ES-I3 (cell line): ENCODE results near the gene TSC22D3.
A peak's percentile ranks its signal among the peaks of the same experiment; 100 is the strongest.
"Not testable (repeated sequence)": the region's sequence is repeated elsewhere in the genome, so short reads cannot be mapped to it uniquely, and the experiment has no call there.

ENCODE experiments used
- H3K36me3 ChIP-seq: 2 replicates; pipeline ENCODE4 v1.6.1; 2013; ENCODE audit warnings: mild to moderate bottlenecking, low read length, control low read depth, moderate library complexity; ENCODE audit not compliant: insufficient read depth
- H3K4me1 ChIP-seq: 2 replicates; pipeline ENCODE4 v1.6.1; 2013; ENCODE audit warnings: mild to moderate bottlenecking, control low read depth, low read length; ENCODE audit not compliant: insufficient read depth
- H3K9ac ChIP-seq: 2 replicates; pipeline ENCODE4 v1.6.1; 2013; ENCODE audit warnings: low read depth, mild to moderate bottlenecking, low read length, moderate library complexity
- H3K9me3 ChIP-seq: 2 replicates; pipeline ENCODE4 v1.6.1; 2013; ENCODE audit warnings: mild to moderate bottlenecking, low read length, moderate library complexity; ENCODE audit not compliant: control insufficient read depth, insufficient read depth

TSC22D3 gene

GRCh38 chrX:107775734-107776511 is at the start of gene TSC22D3:
Gene TSC22D3, minus strand, starts transcription at chrX:107775787. Its CDS starts 368 bp downstream, at chrX:107775419.
- peaks cover 17% of the 10 kb centered on the region for H3K4me1 ChIP-seq
- H3K9me3 ChIP-seq = no peaks in the 10 kb centered on the region
- no peaks in the 10 kb centered on the region for H3K36me3 ChIP-seq
- H3K9ac ChIP-seq = peak within 1 kb of the TSS; percentile 46

DNA sequence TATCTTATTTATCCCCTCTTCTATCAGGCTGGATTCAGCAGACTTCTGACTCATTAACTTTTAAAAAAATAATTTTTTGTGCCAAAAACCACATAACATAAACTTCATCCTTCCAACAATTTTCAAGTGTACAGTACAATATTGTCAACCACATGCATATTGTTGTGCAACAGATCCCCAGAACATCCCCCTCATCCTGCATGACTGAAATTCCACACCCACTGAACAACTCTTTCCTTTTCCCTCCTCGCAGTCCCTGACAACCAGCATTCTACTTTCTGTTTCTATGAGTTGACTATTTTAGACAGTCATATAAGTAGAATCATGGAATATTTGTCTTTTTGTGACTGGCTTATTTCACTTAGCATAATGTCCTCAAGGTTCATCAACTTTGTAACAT is 47.9 kb upstream of the TSC22D3 start:
- no peak overlapping the region for H3K9ac ChIP-seq
- no peaks in the 10 kb centered on the region for H3K4me1 ChIP-seq
- peaks cover 13% of the 10 kb centered on the region for H3K9me3 ChIP-seq
- no peaks in the 10 kb centered on the region for H3K36me3 ChIP-seq

DNA sequence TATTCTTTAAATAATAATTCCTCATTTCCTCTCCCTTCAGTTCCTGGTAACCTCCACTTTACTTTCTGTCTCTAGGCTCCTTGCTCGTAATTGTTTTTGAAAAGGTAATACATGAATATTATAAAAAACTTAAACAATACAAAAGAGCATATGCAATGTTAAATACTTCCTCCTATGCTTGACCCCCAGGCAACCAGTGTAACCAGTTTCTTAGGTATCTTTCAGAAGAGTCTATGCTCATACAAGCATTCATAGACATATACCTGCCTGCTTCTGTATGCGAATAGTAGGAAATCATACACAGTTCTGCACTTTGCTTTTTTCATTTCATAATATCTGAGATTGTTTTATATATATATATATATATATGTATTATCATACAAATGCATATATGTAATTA is 47.5 kb upstream of the TSC22D3 start:
- no peaks in the 10 kb centered on the region for H3K4me1 ChIP-seq
- no peaks in the 10 kb centered on the region for H3K36me3 ChIP-seq
- no peak overlapping the region for H3K9ac ChIP-seq
- H3K9me3 ChIP-seq = peaks cover 14% of the 10 kb centered on the region

DNA sequence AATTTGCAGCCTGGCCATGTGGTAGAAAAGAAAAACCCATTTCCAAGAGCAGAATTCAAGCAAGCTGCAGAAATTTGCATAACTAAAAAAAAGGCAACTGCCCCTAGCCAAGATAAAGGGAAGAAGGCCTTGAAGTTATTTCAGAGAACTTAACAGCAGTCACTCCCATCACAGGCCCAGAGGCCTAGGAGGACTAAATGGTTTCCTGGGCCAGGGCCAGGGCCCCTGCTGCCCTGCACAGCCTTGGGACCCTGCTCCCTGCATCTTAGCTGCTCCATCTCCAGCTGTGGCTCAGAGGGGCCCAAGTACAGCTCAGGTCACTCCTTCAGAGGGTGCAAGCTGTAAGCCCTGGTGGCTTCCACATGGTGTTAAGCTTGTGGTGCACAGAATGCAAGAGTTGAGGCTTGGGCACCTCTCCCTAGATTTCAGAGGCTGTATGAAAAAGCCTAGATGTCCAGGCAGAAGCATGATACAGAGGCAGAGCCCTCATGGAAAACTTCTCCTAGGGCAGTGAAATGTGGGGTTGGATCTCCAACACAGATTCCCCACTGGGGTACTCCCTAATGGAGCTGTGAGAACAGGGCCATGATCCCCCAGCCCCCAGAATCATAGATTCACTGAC is 43.4 kb upstream of the TSC22D3 start:
- no peak overlapping the region for H3K9ac ChIP-seq

GRCh38 chrX:107810053-107810452 is 34.5 kb upstream of the TSC22D3 start:
- H3K4me1 ChIP-seq, H3K9ac ChIP-seq, H3K36me3 ChIP-seq, H3K9me3 ChIP-seq: not testable (repeated sequence)

More for the DNA sequence above, 43.4 kb upstream of the TSC22D3 start:
- no peaks in the 10 kb centered on the region for H3K36me3 ChIP-seq
- no peaks in the 10 kb centered on the region for H3K4me1 ChIP-seq
- peaks cover 14% of the 10 kb centered on the region for H3K9me3 ChIP-seq

GRCh38 chrX:107805179-107805578 is 29.6 kb upstream of the TSC22D3 start:
- Histone ChIP-seq H3K9ac (no peak overlapping the region), H3K36me3 (no peaks in the 10 kb centered on the region), H3K9me3 (no peaks in the 10 kb centered on the region; the same call in none of the 2 replicates), H3K4me1 (no peaks in the 10 kb centered on the region)

DNA sequence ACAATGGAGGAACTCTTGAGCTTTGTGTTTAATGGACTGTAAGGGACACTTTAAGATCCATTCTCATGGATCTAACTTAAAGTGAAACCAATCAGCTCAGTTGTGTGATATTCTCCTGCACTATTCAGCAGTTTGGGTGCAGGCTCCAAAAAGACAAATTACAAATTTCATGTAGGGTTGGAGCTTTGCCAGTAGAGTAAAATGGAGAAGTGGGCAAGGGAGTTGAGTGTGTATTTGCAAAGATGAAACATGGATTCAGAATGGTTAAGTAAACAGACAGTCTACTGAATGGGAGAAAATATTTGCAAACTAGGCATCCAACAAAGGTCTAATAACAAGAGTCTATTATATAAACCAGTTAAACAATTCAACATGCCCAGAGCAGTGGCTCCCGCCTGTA is 28.8 kb upstream of the TSC22D3 start:
- Histone ChIP-seq H3K9me3 (no peaks in the 10 kb centered on the region; the same call in none of the 2 replicates), H3K4me1 (no peaks in the 10 kb centered on the region), H3K9ac (no peak overlapping the region), H3K36me3 (no peaks in the 10 kb centered on the region)

- Histone ChIP-seq H3K9ac (no peak overlapping the region), H3K36me3 (no peaks in the 10 kb centered on the region), H3K9me3 (no peaks in the 10 kb centered on the region), H3K4me1 (no peaks in the 10 kb centered on the region)
Observed at GRCh38 chrX:107787827-107788226, 12.2 kb upstream of the TSC22D3 start.

- Histone ChIP-seq H3K4me1 (peaks cover 4% of the 10 kb centered on the region; the same call in 1 of the 2 replicates), H3K36me3 (no peaks in the 10 kb centered on the region), H3K9ac (no peak overlapping the region), H3K9me3 (no peaks in the 10 kb centered on the region)
Observed at GRCh38 chrX:107780525-107780924, 4.9 kb upstream of the TSC22D3 start.

- H3K9me3 ChIP-seq = no peaks in the 10 kb centered on the region
- no peaks in the 10 kb centered on the region for H3K36me3 ChIP-seq
- peaks cover 17% of the 10 kb centered on the region for H3K4me1 ChIP-seq
- H3K9ac ChIP-seq = peak within 1 kb of the TSS; percentile 46; the same call in 1 of the 2 replicates
Observed at GRCh38 chrX:107777536-107777832, 1.9 kb upstream of the TSC22D3 start, which contains the start of gene NCBP2L. Gene NCBP2L, plus strand, starts transcription at chrX:107777733. Its CDS starts 16,488 bp downstream, at chrX:107794221.

GRCh38 chrX:107776649-107777535 is 1.3 kb upstream of the TSC22D3 start:
- peak overlapping the region; percentile 46; the same call in 1 of the 2 replicates for H3K9ac ChIP-seq
- H3K36me3 ChIP-seq = no peaks in the 10 kb centered on the region
- peaks cover 17% of the 10 kb centered on the region for H3K4me1 ChIP-seq
- no peaks in the 10 kb centered on the region for H3K9me3 ChIP-seq

DNA sequence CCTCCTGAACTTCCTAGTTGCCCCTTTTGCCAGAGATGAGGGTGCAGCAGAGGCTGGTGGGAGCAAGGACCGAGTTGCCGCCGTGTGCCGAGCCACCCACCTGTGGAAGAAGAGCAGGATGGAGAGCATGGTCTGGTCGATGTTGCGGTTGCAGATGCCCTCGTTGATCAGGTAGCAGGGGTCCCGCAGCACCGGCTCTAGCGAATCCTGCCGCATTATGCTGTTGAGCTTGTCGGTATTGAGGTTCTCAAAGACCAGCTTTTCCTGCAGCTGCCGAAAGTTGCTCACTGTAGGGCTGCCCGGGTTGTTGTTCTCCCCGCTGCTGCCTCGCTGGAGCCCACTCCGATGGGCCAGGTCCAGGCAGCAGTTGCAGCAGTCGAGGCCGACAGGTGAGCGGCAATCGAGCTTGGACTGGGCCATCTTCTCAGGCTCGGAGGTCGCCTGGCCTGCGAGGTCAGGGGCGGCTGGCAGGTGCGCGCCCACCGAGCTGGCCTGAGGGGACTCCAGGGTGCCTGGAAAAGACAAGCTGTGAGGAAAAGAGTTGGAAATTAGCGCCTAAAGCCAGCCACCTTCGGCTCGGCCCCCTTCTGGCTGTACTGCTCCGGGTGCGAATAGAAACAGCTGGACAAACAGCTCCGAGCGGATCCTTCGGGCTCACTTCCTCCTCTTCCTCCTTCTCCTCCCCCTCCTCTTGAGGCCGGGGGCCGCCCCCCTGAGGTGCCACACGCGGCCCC is 420 bp downstream of the TSC22D3 start:
- Histone ChIP-seq H3K4me1 (peaks cover 17% of the 10 kb centered on the region), H3K36me3 (no peaks in the 10 kb centered on the region), H3K9ac (peak overlapping the region; percentile 46), H3K9me3 (no peaks in the 10 kb centered on the region)

- Histone ChIP-seq H3K9me3 (no peaks in the 10 kb centered on the region), H3K36me3 (no peaks in the 10 kb centered on the region), H3K9ac (no peak overlapping the region), H3K4me1 (peaks cover 17% of the 10 kb centered on the region)
Observed at GRCh38 chrX:107773906-107774435, 1.6 kb downstream of the TSC22D3 start.

DNA sequence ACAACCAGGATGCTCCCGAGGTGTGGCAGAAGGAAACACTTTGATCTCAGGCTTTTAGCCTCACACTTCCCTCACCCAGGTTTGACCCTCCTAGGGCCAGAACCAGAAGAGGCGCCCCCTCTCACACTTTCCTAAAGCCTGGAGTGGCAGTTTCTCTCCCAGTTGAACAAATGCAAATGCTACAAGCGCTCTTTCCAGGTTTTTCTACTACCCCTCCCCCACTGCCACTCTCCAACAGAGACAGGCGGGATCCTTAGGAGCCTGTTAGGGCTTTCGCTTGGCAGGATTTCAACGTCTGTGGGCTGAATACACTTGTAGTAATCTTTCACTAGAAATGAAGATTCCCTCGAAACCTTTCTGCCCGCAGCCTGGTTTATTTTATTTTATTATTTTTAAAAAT is 2.4 kb downstream of the TSC22D3 start:
- Histone ChIP-seq H3K4me1 (peaks cover 17% of the 10 kb centered on the region), H3K36me3 (no peaks in the 10 kb centered on the region), H3K9me3 (no peaks in the 10 kb centered on the region), H3K9ac (no peak overlapping the region)
